Mesendoderm (in vitro differentiated cells): ENCODE measurements around the gene TRPM8.
A peak's percentile ranks its signal among the peaks of the same experiment; 100 is the strongest.
"Not testable (repeated sequence)": the region's sequence is repeated elsewhere in the genome, so short reads cannot be mapped to it uniquely, and the experiment has no call there.

Source experiments
- DNase-seq: peaks from one replicate; pipeline ENCODE4 v3.0.0; 2013
- H2AK5ac ChIP-seq: 2 replicates; pipeline ENCODE4 v1.6.1; 2013; ENCODE audit warnings: low read length, inconsistent platforms
- H2BK120ac ChIP-seq: 2 replicates; pipeline ENCODE4 v1.6.1; 2013; ENCODE audit warnings: low read depth, mild to moderate bottlenecking, low read length, moderate library complexity, mixed read lengths
- H2BK15ac ChIP-seq: replicated peaks from 2 replicates; pipeline ENCODE4 v1.6.1; 2013; ENCODE audit warnings: low read depth, mild to moderate bottlenecking, moderate library complexity
- H2BK5ac ChIP-seq: 2 replicates; pipeline ENCODE4 v1.6.1; 2013; ENCODE audit warnings: low read length, inconsistent platforms
- H3K18ac ChIP-seq: 2 replicates; pipeline ENCODE4 v1.6.1; 2013; ENCODE audit warnings: mild to moderate bottlenecking, low read length, mixed read lengths
- H3K23ac ChIP-seq: one replicate; pipeline ENCODE4 v1.6.1; 2013; ENCODE audit warnings: low read length
- H3K27ac ChIP-seq: 2 replicates; pipeline ENCODE4 v1.5.1; 2013; ENCODE audit warnings: low read depth, mild to moderate bottlenecking, inconsistent platforms, low read length, moderate library complexity
- H3K27me3 ChIP-seq: 2 replicates; pipeline ENCODE4 v1.6.1; 2013; ENCODE audit warnings: low read length, control low read depth, mild to moderate bottlenecking, inconsistent platforms; ENCODE audit not compliant: insufficient read depth, poor library complexity
- H3K36me3 ChIP-seq: 2 replicates; pipeline ENCODE4 v1.6.1; 2013; ENCODE audit warnings: low read length, inconsistent platforms; ENCODE audit not compliant: control insufficient read depth, insufficient read depth
- H3K4ac ChIP-seq: one replicate; pipeline ENCODE4 v1.6.1; 2013; ENCODE audit warnings: low read depth, mild to moderate bottlenecking, low read length, moderate library complexity
- H3K4me1 ChIP-seq: 2 replicates; pipeline ENCODE4 v1.6.1; 2013; ENCODE audit warnings: low read depth, low read length, inconsistent platforms; ENCODE audit not compliant: control insufficient read depth
- H3K4me2 ChIP-seq: 2 replicates; pipeline ENCODE4 v1.6.1; 2013; ENCODE audit warnings: low read length
- H3K4me3 ChIP-seq: 2 replicates; pipeline ENCODE4 v1.5.1; 2013; ENCODE audit warnings: mild to moderate bottlenecking, low read length
- H3K56ac ChIP-seq: one replicate; pipeline ENCODE4 v1.6.1; 2013; ENCODE audit warnings: low read length
- H3K79me1 ChIP-seq: 2 replicates; pipeline ENCODE4 v1.6.1; 2013; ENCODE audit warnings: low read length, inconsistent platforms
- H3K79me2 ChIP-seq: 2 replicates; pipeline ENCODE4 v1.6.1; 2013; ENCODE audit warnings: mild to moderate bottlenecking, low read length; ENCODE audit not compliant: control insufficient read depth, insufficient read depth
- H3K9ac ChIP-seq: 2 replicates; pipeline ENCODE4 v1.6.1; 2013; ENCODE audit warnings: low read length, inconsistent platforms
- H4K5ac ChIP-seq: one replicate; pipeline ENCODE4 v1.6.1; 2013; ENCODE audit warnings: low read length
- H4K8ac ChIP-seq: one replicate; pipeline ENCODE4 v1.6.1; 2013; ENCODE audit warnings: low read depth, mild to moderate bottlenecking, control low read depth, low read length, moderate library complexity
- WGBS: extraction: QIAGEN DNeasy Blood & Tissue Kit; methylation state at CpG from one replicate; pipeline ENCODE4 v1.1.7; 2013; ENCODE audit warnings: low lambda C conversion rate, missing lambda C conversion rate; ENCODE audit not compliant: insufficient coverage; ENCODE audit errors: extremely low coverage; 5-methylcytosine and 5-hydroxymethylcytosine counted together

Gene TRPM8

GRCh38 chr2:233896253-233896652 lies 20.9 kb upstream of the TRPM8 start:
- not testable (repeated sequence) for H3K79me1 ChIP-seq, H3K27me3 ChIP-seq, DNase-seq, H3K27ac ChIP-seq, H3K79me2 ChIP-seq, H3K18ac ChIP-seq, H3K4me1 ChIP-seq, H3K9ac ChIP-seq, H3K36me3 ChIP-seq, H2BK120ac ChIP-seq, H3K56ac ChIP-seq, H3K4ac ChIP-seq, H3K23ac ChIP-seq, H2BK5ac ChIP-seq, H3K4me3 ChIP-seq, H4K8ac ChIP-seq, H3K4me2 ChIP-seq, H2BK15ac ChIP-seq, H2AK5ac ChIP-seq, H4K5ac ChIP-seq
- no CpG with 5 or more reads among the region's 2 CpGs for WGBS

GRCh38 chr2:233901367-233901766 lies 15.8 kb upstream of the TRPM8 start:
- no peak overlapping the region for H3K4me2 ChIP-seq
- DNase-seq: no peak
- no CpG with 5 or more reads among the region's 4 CpGs for WGBS
- H3K18ac ChIP-seq: no peak overlapping the region
- no peaks in the 10 kb centered on the region for H3K4me1 ChIP-seq
- no peak overlapping the region for H2BK5ac ChIP-seq
- no peak overlapping the region for H3K9ac ChIP-seq
- no peak overlapping the region for H3K4me3 ChIP-seq
- no peak overlapping the region for H2BK120ac ChIP-seq
- H3K56ac ChIP-seq: no peak overlapping the region
- H3K27ac ChIP-seq: no peak overlapping the region
- H3K23ac ChIP-seq: no peak overlapping the region
- H2BK15ac ChIP-seq: no peak overlapping the region
- no peaks in the 10 kb centered on the region for H3K79me2 ChIP-seq
- no peak overlapping the region for H4K8ac ChIP-seq
- H2AK5ac ChIP-seq: no peak overlapping the region
- no peak overlapping the region for H4K5ac ChIP-seq
- no peaks in the 10 kb centered on the region for H3K36me3 ChIP-seq
- H3K27me3 ChIP-seq: no peaks in the 10 kb centered on the region
- no peak overlapping the region for H3K4ac ChIP-seq
- no peaks in the 10 kb centered on the region for H3K79me1 ChIP-seq

- Histone ChIP-seq H3K4me1 (no peaks in the 10 kb centered on the region), H3K4me2 (no peak overlapping the region), H3K56ac (no peak overlapping the region), H3K23ac (no peak overlapping the region), H3K79me1 (no peaks in the 10 kb centered on the region), H4K8ac (no peak overlapping the region), H2AK5ac (no peak overlapping the region), H2BK15ac (no peak overlapping the region), H3K18ac (no peak overlapping the region), H3K27me3 (no peaks in the 10 kb centered on the region), H3K27ac (no peak overlapping the region), H3K79me2 (no peaks in the 10 kb centered on the region), H2BK120ac (no peak overlapping the region), H3K36me3 (no peaks in the 10 kb centered on the region), H4K5ac (no peak overlapping the region), H3K4ac (no peak overlapping the region), H2BK5ac (no peak overlapping the region), H3K4me3 (no peak overlapping the region), H3K9ac (no peak overlapping the region)
- no CpG with 5 or more reads among the region's 4 CpGs for WGBS
- DNase-seq: no peak
Observed at GRCh38 chr2:233901884-233902283, 15.3 kb upstream of the TRPM8 start.

GRCh38 chr2:233905945-233906344 lies 11.2 kb upstream of the TRPM8 start:
- H2BK15ac ChIP-seq: no peak overlapping the region
- H2AK5ac ChIP-seq: no peak overlapping the region
- no peak overlapping the region for H3K4me3 ChIP-seq
- no peak overlapping the region for H3K4me2 ChIP-seq
- no peak overlapping the region for H3K23ac ChIP-seq
- H2BK5ac ChIP-seq: no peak overlapping the region
- H4K8ac ChIP-seq: no peak overlapping the region
- H3K27ac ChIP-seq: no peak overlapping the region
- no peak for DNase-seq
- H3K4ac ChIP-seq: no peak overlapping the region
- H3K36me3 ChIP-seq: no peaks in the 10 kb centered on the region
- no peak overlapping the region for H2BK120ac ChIP-seq
- H3K27me3 ChIP-seq: no peaks in the 10 kb centered on the region
- no peak overlapping the region for H3K18ac ChIP-seq
- no peak overlapping the region for H3K56ac ChIP-seq
- H3K4me1 ChIP-seq: no peaks in the 10 kb centered on the region
- no peak overlapping the region for H3K9ac ChIP-seq
- H4K5ac ChIP-seq: no peak overlapping the region
- no peaks in the 10 kb centered on the region for H3K79me2 ChIP-seq
- no CpG with 5 or more reads among the region's 4 CpGs for WGBS
- H3K79me1 ChIP-seq: no peaks in the 10 kb centered on the region

- H3K4me3 ChIP-seq: no peak overlapping the region
- no CpG with 5 or more reads among the region's 3 CpGs for WGBS
Observed at GRCh38 chr2:233907627-233908026, 9.5 kb upstream of the TRPM8 start.

GRCh38 chr2:233912691-233913423 lies 4.3 kb upstream of the TRPM8 start:
- Histone ChIP-seq H3K9ac (no peak overlapping the region), H2BK120ac (no peak overlapping the region), H4K8ac (no peak overlapping the region), H3K4me1 (no peaks in the 10 kb centered on the region), H3K79me2 (no peaks in the 10 kb centered on the region), H2BK5ac (no peak overlapping the region), H3K56ac (no peak overlapping the region), H3K79me1 (no peaks in the 10 kb centered on the region), H3K4ac (no peak overlapping the region), H3K4me2 (no peak overlapping the region), H4K5ac (no peak overlapping the region), H2BK15ac (no peak overlapping the region), H3K23ac (no peak overlapping the region), H2AK5ac (no peak overlapping the region), H3K27ac (no peak overlapping the region), H3K36me3 (no peaks in the 10 kb centered on the region), H3K4me3 (no peak overlapping the region), H3K18ac (no peak overlapping the region), H3K27me3 (no peaks in the 10 kb centered on the region)
- WGBS: no CpG with 5 or more reads among the region's 9 CpGs
- peak; percentile 75 for DNase-seq

More at GRCh38 chr2:233907627-233908026, 9.5 kb upstream of the TRPM8 start:
- DNase-seq: no peak
- Histone ChIP-seq H3K4ac (no peak overlapping the region), H3K27me3 (no peaks in the 10 kb centered on the region), H3K4me2 (no peak overlapping the region), H3K27ac (no peak overlapping the region), H4K8ac (no peak overlapping the region), H2AK5ac (no peak overlapping the region), H3K18ac (no peak overlapping the region), H3K9ac (no peak overlapping the region), H4K5ac (no peak overlapping the region), H3K79me1 (no peaks in the 10 kb centered on the region), H2BK5ac (no peak overlapping the region), H3K56ac (no peak overlapping the region), H2BK15ac (no peak overlapping the region), H3K79me2 (no peaks in the 10 kb centered on the region), H3K23ac (no peak overlapping the region), H3K4me1 (no peaks in the 10 kb centered on the region), H3K36me3 (no peaks in the 10 kb centered on the region), H2BK120ac (no peak overlapping the region)
